Stomach smooth muscle (tissue), 2 donors: ENCODE measurements around the gene ALK.

ENCODE experiments used
- H3K27ac ChIP-seq: one replicate; pipeline ENCODE4 v1.7.0; 2013; ENCODE audit warnings: mild to moderate bottlenecking, low read length, inconsistent platforms
- H3K27me3 ChIP-seq, 2 donors: one replicate each; pipeline ENCODE4 v1.7.0; 2013; ENCODE audit warnings: low read length in 2 of 2; ENCODE audit not compliant: insufficient read depth in 2 of 2, control insufficient read depth in 1 of 2
- H3K36me3 ChIP-seq, 2 donors: one replicate each; pipeline ENCODE4 v1.7.0; 2013; ENCODE audit warnings: low read length in 2 of 2; ENCODE audit not compliant: control insufficient read depth in 2 of 2, insufficient read depth in 2 of 2
- H3K4me1 ChIP-seq: one replicate; pipeline ENCODE4 v1.7.0; 2013; ENCODE audit warnings: low read length; ENCODE audit not compliant: control insufficient read depth, insufficient read depth
- H3K4me3 ChIP-seq, 2 donors: one replicate each; pipeline ENCODE4 v1.7.0; 2013; ENCODE audit warnings: low read length in 2 of 2
- H3K9ac ChIP-seq, 2 donors: one replicate each; pipeline ENCODE4 v1.7.0; 2013; ENCODE audit warnings: low read length in 2 of 2, mild to moderate bottlenecking in 1 of 2
- H3K9me3 ChIP-seq, 2 donors: one replicate each; pipeline ENCODE4 v1.7.0; 2013; ENCODE audit warnings: low read length in 2 of 2; ENCODE audit not compliant: control insufficient read depth in 2 of 2
- donor health status: healthy.
- donor health status: Pancreatic carcinoma.

Gene ALK

DNA sequence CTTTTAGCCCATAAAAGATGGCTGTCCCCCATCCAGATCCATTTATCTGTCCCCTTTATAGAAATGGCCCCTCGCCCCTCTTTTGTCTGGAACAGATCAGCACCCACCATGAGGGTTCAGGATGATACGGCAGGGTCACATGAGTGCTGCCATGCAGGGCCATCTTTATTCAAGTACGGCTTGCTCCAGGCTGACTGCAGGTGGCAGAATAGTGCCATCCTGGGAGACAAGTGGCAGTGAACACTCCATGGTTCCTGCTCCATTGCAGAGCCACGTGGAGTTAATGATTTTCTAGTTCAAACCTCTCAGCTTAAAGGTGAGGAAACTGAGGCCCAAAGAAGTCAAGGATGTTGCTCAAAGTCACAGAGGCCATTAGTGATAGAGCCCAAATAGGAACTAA, 625.5 kb downstream of the ALK start:
- H3K4me1 ChIP-seq: no peaks in the 10 kb centered on the region
- no peak overlapping the region for H3K9ac ChIP-seq
- H3K9me3 ChIP-seq: no peaks in the 10 kb centered on the region
- H3K36me3 ChIP-seq: no peaks in the 10 kb centered on the region
- no peak overlapping the region for H3K4me3 ChIP-seq
- peaks cover 0 to 2% of the 10 kb centered on the region in 2 donors for H3K27me3 ChIP-seq
- H3K27ac ChIP-seq: no peak overlapping the region

DNA sequence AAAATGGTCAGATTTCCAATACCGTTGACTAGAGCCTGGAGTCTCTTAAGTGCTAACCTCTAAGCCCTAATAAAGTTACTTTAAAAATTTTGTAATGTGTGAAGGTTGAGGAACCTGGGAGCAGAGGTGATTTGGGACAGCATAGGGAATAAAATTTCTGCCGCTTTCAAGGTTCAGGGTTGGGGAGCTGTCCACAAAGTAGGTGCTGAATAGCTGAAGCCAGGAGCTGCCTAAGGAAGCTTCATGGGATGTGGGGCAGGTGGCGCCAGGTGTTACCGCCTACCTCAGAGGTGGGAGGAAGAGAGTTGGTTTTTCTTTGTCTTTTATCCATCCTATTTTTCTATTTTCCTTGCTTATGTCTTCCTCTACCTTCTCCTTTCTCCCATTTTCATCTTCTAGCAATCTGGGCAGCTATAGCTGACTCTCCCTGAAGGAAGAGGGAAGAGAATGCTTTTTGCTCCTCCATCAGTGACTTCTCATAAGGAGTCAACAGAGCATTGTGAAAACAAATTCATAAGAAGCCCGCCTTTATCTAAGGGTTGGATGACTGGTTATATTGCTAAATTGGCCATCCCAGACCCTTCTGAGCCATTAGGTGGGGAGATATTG, 627.5 kb downstream of the ALK start:
- no peak overlapping the region for H3K9ac ChIP-seq
- H3K4me1 ChIP-seq: no peaks in the 10 kb centered on the region

DNA sequence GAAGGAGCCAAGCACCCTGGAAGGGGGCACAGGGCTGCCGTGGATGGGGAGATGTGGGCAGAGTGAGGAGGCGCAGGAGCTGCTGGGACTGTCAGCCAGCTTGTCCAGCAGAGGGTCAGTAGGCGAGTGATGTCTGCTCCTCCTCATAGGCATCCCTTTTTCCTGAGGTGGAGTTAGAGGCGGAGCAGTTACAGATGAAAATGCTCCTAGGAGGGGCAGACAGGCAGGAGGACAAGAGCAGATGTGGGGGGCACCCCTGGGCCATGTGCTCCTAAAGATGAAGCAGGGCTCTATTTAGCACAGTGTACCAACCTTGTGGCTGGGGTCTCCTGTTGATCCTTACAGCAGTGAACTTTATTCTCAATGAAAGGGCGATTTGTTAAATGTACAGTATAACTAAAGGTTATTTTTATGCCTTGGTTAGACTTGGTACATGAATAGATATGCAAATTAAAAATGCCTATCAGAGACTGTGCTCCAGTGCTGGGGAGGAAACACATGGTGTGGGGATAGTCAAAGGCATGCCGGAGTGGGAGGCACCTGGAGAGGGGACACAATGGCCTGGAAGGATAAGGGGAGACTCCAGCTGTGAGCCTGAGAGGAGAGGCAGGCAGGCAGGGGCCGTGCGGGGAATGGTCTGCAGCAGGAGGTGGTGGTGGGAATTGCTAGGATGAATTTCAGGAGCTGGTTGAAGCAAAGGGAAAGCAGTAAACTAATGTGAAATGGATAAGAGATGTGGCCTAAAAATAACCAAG, 630.9 kb downstream of the ALK start:
- Histone ChIP-seq H3K36me3 (no peaks in the 10 kb centered on the region), H3K27ac (no peak overlapping the region), H3K9ac (no peak overlapping the region), H3K27me3 (peaks cover 5% of the 10 kb centered on the region in 2 donors), H3K4me3 (no peak overlapping the region), H3K9me3 (no peaks in the 10 kb centered on the region), H3K4me1 (no peaks in the 10 kb centered on the region)

More for the DNA sequence above, 627.5 kb downstream of the ALK start:
- Histone ChIP-seq H3K4me3 (no peak overlapping the region), H3K9me3 (no peaks in the 10 kb centered on the region), H3K27me3 (peaks cover 5% of the 10 kb centered on the region in 2 donors), H3K27ac (no peak overlapping the region), H3K36me3 (no peaks in the 10 kb centered on the region)

DNA sequence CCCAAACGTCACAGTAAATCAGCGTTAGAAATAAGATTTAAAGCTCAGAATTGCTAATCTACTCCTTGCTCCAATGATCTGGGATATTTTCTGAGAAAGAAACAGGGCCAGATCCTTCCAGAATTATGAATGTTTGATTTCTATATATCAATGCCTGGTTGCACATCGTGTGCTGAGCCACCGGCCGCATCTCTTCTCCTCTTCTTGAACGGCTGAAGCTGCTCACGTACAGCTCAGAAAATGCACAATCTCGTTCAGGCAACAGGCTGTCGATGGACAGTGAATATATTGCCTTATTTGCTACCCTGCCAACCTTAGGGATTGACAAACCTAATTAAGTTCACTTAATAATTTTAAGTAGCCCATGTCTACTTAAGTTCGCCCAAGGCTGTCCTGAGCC, 636.7 kb downstream of the ALK start:
- no peaks in the 10 kb centered on the region for H3K36me3 ChIP-seq
- no peaks in the 10 kb centered on the region for H3K9me3 ChIP-seq
- no peak overlapping the region for H3K4me3 ChIP-seq
- no peak overlapping the region for H3K9ac ChIP-seq
- H3K27me3 ChIP-seq: peaks cover 0 to 2% of the 10 kb centered on the region in 2 donors
- H3K27ac ChIP-seq: no peak overlapping the region
- H3K4me1 ChIP-seq: peaks cover 7% of the 10 kb centered on the region

DNA sequence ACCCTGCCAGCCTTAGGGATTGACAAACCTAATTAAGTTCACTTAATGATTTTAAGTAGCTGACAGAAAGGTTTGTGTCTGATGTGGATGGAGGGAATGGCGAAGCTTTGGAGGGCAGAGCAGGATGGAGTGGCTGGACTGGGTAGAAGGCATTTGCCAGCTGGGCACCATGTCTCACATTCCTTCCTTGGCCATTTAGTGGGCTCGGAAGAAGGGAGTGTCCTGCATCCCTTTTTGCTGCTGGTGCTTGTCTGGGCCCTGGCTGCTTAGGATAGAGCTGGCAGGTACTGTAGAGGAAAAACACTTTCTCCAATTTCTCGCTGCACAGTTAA, 639.5 kb downstream of the ALK start:
- Histone ChIP-seq H3K4me3 (peak overlapping the region in 1 of 2 donors; percentile 54), H3K9me3 (no peaks in the 10 kb centered on the region), H3K27me3 (peaks cover 0 to 2% of the 10 kb centered on the region in 2 donors), H3K9ac (no peak overlapping the region), H3K4me1 (peaks cover 7% of the 10 kb centered on the region), H3K27ac (no peak overlapping the region), H3K36me3 (no peaks in the 10 kb centered on the region)

DNA sequence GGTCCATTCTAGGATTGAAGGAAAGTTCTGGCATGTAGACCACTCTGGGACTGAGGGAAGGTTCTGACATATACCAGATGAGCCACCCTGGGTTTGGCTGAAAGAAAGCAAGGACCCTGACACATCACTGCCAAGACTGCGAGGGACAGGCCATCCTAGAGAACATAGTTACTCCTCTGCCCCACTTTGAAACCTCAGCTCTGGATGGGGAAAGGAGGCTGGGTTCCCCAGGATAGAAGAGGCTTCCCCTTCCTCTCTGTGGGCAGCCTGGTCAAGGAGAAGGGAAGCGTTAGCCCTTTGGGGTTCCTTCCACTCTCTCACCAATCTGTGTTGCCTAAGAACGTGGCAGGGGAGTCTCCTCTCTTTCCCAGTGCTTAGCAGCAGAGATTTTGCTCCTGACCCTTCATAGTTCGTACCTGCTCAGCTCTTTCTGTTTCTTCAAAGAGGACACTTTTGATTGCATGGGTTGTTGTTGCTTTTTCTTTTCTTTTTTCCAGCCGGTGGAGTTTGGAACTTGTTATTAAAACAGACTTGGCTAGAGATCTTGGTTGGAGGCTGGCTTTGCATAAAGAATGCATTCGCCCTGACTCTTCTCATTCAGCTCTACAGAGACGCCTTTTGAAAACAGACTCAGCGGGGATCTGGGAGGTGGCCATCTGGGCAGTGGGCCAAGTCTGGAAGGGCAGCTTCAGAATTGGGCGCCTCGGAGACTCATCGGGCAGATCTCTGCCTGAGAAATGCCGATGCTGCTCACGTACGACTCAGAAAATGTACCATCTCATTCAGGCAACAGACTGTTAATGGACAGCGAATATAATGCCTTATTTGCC, 640.1 kb downstream of the ALK start:
- Histone ChIP-seq H3K36me3 (no peaks in the 10 kb centered on the region), H3K4me1 (peaks cover 7% of the 10 kb centered on the region), H3K9ac (no peak overlapping the region), H3K27ac (no peak overlapping the region), H3K27me3 (peaks cover 1 to 2% of the 10 kb centered on the region in 2 donors), H3K9me3 (no peaks in the 10 kb centered on the region), H3K4me3 (peak overlapping the region in 1 of 2 donors; percentile 54)

DNA sequence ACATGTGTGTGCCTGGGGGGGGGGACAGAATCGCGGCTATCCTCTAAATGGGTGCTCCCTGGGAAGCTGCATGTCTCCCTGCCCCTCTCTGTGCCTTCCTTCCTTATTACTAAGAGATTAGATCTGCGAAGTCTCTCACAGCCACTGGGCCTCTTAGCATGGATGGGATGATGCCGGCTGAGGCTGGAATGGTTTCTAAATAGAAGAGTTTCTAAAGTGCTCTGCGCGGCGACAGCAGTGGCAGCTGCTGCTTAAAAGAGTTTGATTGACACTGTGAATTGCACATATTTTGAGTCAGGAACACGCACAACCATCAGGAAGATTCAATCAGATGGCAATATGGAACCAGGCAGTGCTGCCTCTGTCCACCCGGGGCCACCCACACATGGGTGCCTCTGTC, 642.4 kb downstream of the ALK start:
- Histone ChIP-seq H3K9me3 (no peaks in the 10 kb centered on the region), H3K4me1 (peaks cover 7% of the 10 kb centered on the region), H3K36me3 (no peaks in the 10 kb centered on the region), H3K27me3 (peaks cover 4 to 6% of the 10 kb centered on the region in 2 donors), H3K27ac (no peak overlapping the region), H3K4me3 (no peak overlapping the region), H3K9ac (no peak overlapping the region)

DNA sequence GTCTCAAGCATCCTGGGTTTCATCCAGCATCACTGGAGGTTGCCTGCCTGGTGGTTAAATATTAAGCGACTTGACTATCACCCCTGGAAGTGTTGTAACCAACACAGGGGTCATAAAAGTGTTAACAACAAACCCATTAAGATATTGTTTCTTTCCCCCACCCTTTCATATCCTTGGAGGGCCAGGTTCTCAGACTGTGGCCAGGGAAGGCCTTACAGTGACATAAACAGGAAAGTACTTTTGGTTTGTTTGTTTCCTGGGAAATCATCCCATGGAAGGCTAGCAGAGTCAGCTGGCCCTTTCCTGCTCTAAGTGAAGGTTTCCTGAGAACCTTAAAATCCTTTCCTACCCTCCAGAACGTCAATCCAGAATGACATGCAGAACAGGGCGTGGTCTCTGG, 645.2 kb downstream of the ALK start:
- no peak overlapping the region for H3K4me3 ChIP-seq
- no peaks in the 10 kb centered on the region for H3K4me1 ChIP-seq
- no peak overlapping the region for H3K9ac ChIP-seq
- H3K27ac ChIP-seq: no peak overlapping the region
- no peaks in the 10 kb centered on the region for H3K36me3 ChIP-seq
- H3K9me3 ChIP-seq: no peaks in the 10 kb centered on the region
- peaks cover 4 to 6% of the 10 kb centered on the region in 2 donors for H3K27me3 ChIP-seq

DNA sequence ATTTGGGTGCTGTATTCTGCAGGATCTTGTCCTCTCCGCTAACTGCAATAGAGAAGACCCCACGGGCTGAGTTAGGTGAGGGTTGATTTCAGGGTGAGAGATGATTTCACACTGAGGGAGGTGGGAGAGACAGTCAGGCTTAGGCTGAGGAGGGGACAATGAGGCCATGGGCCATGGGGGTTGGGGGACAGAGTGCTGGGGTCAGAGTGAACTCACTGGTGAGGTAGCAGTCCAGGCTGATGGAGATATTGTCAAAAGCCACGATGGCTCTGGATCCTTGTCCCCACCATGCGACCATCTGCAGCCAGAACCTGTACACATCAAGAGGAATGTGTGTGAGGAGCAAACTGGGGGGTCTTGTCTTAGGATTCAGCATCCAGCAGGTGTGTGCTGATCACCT, 646.2 kb downstream of the ALK start:
- no peak overlapping the region for H3K27ac ChIP-seq

DNA sequence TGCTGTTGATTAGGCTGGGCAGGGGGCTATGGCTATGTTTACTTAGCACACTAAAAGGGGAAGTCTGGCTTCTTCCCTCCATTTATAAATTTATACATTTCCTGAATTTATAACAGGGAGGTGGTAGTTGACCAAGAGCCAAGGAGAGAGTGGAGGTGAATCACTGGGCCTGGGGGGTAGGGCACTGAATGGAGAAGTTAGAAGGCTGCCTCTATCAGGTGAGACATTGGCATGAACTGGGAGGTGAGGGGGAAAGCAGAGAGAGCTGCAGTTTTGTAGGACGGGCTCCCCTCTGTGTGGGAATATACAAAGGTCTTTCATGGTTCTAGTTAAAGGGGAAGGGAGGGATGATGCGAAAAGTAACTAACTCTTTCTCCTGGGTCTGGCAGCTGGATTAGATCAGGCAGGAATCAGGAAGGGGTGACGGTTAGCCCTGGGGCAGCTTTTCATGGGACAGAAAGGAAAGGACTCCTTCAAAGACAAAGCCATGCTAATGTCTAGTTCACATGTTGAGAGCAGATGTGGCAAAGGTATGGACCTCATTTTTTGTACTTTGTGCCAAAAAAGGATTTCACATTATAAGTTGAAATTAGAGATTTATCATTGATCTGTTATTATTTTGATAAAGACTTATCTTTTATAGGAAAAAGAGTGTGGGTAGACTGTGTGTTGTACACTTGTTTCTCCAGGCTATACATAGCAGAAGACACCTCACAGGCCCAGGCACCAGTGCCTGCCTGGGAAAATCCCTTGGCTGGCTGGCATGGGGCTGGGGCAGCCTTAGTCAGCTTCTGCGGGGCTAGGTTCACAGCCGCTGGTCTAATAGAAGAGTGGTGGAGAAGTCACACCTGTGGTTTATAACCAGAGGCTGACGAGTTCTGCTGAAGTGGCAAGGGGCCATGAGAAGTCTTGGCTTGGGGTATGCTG, 647.4 kb downstream of the ALK start:
- no peak overlapping the region for H3K9ac ChIP-seq
- H3K36me3 ChIP-seq: no peaks in the 10 kb centered on the region
- H3K27ac ChIP-seq: no peak overlapping the region
- H3K4me1 ChIP-seq: no peaks in the 10 kb centered on the region
- no peaks in the 10 kb centered on the region for H3K9me3 ChIP-seq
- no peak overlapping the region for H3K4me3 ChIP-seq
- peaks cover 4 to 5% of the 10 kb centered on the region in 2 donors for H3K27me3 ChIP-seq

More for the DNA sequence above, 646.2 kb downstream of the ALK start:
- Histone ChIP-seq H3K4me3 (no peak overlapping the region), H3K36me3 (no peaks in the 10 kb centered on the region), H3K9ac (no peak overlapping the region), H3K9me3 (no peaks in the 10 kb centered on the region), H3K27me3 (peaks cover 4 to 5% of the 10 kb centered on the region in 2 donors), H3K4me1 (no peaks in the 10 kb centered on the region)
